ENCODE measurements around the gene ZNF654. TPM values are rescaled to one million over a fixed set of nuclear protein-coding genes. Genes with fewer than 3 reads are reported as not detected.

Gene ZNF654
- total RNA-seq, result 20.9 and 25.4 TPM in 2 replicates

DNA sequence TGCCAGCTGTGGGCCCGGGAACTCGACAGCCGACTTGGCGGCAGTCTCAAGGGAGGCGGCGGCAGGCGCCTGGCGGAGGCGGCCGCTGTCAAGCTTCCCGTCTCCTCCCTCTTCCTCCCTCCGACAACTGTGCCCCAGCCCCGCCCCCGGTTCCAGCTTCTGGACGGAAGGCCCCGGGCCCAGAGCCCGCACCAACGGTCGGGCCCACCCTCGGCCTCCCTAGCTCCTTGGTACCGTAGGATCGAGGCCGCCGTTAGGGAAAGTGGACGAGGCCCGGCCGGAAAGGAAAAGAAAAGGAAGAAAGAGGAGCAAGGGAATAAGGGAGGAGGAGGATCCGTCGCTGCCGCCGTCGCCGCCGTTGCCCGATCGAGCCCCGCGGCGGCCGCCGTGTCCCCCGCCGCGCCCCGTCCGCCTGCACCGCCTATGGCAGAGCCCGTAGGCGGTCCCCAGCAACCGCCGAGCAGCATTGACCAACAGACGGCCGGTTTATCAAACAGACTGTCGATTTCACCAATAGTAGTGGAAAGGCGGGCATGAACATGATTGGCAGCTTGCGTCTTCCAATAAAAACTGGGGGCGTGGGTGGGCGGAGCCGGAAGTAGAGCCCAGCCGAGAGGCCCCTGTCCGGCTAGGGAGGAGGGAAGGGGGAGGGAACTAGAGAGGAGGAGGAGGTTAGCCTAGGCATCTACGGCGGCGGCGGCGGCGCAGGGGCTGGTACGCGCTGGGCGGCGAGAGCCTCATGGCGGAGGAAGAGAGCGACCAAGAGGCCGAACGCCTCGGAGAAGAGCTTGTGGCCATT, at the start of gene ZNF654, which contains the start of gene CGGBP1:
Gene ZNF654 (plus strand): TSS at position 675 of the 799 bp plus-strand sequence. CDS start 65 bp downstream, at position 740.
Gene CGGBP1 (minus strand): TSS at position 425 of the 799 bp plus-strand sequence. CDS start 3,029 bp downstream, outside the sequence.

DNA sequence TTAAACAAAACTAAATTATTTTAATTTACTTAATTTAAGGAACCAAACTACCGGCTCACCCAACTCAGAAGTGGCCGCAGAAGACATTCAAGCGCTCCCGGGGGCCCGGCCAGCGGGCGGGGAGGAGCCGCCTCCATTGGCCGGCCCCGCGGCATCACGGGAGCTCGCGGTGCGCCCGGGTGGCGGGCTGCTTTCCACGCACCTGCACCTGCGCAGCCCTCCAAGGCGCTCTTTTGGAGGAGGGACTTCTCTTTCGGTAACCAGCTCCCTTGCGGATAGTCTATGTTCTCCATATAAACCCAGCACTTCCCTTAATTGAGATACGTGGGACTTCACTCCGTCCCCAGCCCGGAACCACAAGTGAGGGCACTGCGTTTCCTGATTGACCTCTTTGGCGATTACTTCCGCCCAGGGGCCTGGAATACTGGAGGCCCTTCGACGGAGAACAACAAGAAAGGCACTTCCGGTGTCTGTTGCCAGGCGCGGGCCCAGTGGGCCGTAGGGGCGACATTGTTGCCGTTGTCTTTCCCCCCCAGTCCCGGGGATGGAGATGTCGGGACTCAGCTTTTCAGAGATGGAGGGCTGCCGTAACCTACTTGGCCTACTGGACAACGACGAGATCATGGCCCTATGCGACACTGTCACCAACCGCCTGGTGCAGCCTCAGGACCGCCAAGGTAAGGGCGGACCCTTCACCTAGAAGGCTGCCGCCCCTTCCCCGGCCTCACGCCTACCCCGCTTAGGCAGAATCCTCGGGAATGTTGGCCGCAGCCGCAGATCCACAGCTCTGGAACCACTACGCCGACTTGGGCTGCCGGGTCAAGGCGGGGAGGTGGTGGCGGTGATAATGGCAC, 90.7 kb downstream of the ZNF654 start, which contains the start of gene C3orf38:
Gene C3orf38 (plus strand): TSS at position 451 of the 854 bp plus-strand sequence. CDS start 94 bp downstream, at position 545.

Other genes with a start within 250 kb of the ZNF654 start
- 55.8 and 68.8 TPM in 2 replicates for gene CGGBP1, start 250 bp upstream of the ZNF654 start, total RNA-seq
- gene C3orf38, start 90.7 kb downstream of the ZNF654 start, total RNA-seq, result 24.0 and 27.1 TPM in 2 replicates

Measured in regular cardiac myocyte (primary cell).